HepG2 (cell line): ENCODE results near the gene POLR2H. TPM values are rescaled to one million over a fixed set of nuclear protein-coding genes. Genes with fewer than 3 reads are reported as not detected.
A peak's percentile ranks its signal among the peaks of the same experiment; 100 is the strongest.

Source experiments
- AKAP8 ChIP-seq: sonication (generic); formaldehyde crosslinking; IDR thresholded peaks from 2 replicates; pipeline ENCODE4 v1.5.1; 2020; ENCODE audit warnings: mild to moderate bottlenecking, missing genetic modification reagents
- DNMT1 ChIP-seq: sonication (generic); formaldehyde crosslinking; IDR thresholded peaks from 2 replicates; pipeline ENCODE4 v1.5.1; 2020; ENCODE audit warnings: mild to moderate bottlenecking, missing genetic modification reagents
- HES4 ChIP-seq: sonication (generic); formaldehyde crosslinking; IDR thresholded peaks from 2 replicates; pipeline ENCODE4 v1.9.0; 2021; ENCODE audit warnings: mild to moderate bottlenecking, missing genetic modification reagents, borderline replicate concordance
- KAT7 ChIP-seq: IDR thresholded peaks from 2 replicates; pipeline ENCODE4 v1.6.1; 2018; ENCODE audit warnings: borderline replicate concordance, missing compliant biosample characterization
- MED13 ChIP-seq: sonication (generic); formaldehyde crosslinking; IDR thresholded peaks from 2 replicates; pipeline ENCODE4 v1.5.0; 2020; ENCODE audit warnings: missing genetic modification reagents
- NFAT5 ChIP-seq: sonication (generic); formaldehyde crosslinking; IDR thresholded peaks from 2 replicates; pipeline ENCODE4 v1.4.0; 2020; ENCODE audit warnings: missing genetic modification reagents
- NFE2L2 ChIP-seq: fragments of 150-350 bp; IDR thresholded peaks from 2 replicates; pipeline ENCODE4 v1.6.1; 2014; ENCODE audit warnings: low read length
- NFIC ChIP-seq: IDR thresholded peaks from 2 replicates; pipeline ENCODE4 v1.6.1; 2012; ENCODE audit warnings: mild to moderate bottlenecking, low read length, inconsistent platforms
- NONO ChIP-seq, 2 experiments: fragments of 450-650 bp in 1 of 2; sonication (generic) in 1 of 2; formaldehyde crosslinking in 1 of 2; IDR thresholded peaks in 1 of 2; conservative IDR thresholded peaks in 1 of 2; 2 replicates each; pipeline versions ENCODE4 v1.6.1 to v1.8.0; 2017 to 2022; ENCODE audit warnings: mild to moderate bottlenecking in 1 of 2, missing genetic modification reagents in 1 of 2, moderate library complexity in 1 of 2
- SRY ChIP-seq: sonication (generic); formaldehyde crosslinking; IDR thresholded peaks from 2 replicates; pipeline ENCODE4 v1.8.0; 2022; ENCODE audit warnings: mild to moderate bottlenecking, missing genetic modification reagents
- TAF1 ChIP-seq: sonication (generic); formaldehyde crosslinking; IDR thresholded peaks from 2 replicates; pipeline ENCODE4 v1.4.0; 2020; ENCODE audit warnings: missing genetic modification reagents
- TOPORS ChIP-seq: sonication (generic); formaldehyde crosslinking; IDR thresholded peaks from 2 replicates; pipeline ENCODE4 v1.8.0; 2023; ENCODE audit warnings: mild to moderate bottlenecking, missing genetic modification reagents
- ZBTB7B ChIP-seq: sonication (generic); formaldehyde crosslinking; IDR thresholded peaks from 2 replicates; pipeline ENCODE4 v1.4.0; 2020; ENCODE audit warnings: missing genetic modification reagents
- ZFYVE20 ChIP-seq: sonication (generic); formaldehyde crosslinking; IDR thresholded peaks from 2 replicates; pipeline ENCODE4 v1.8.0; 2023; ENCODE audit warnings: low read depth, mild to moderate bottlenecking, moderate library complexity, missing genetic modification reagents, borderline replicate concordance
- ZNF513 ChIP-seq: sonication (generic); formaldehyde crosslinking; conservative IDR thresholded peaks from 2 replicates; pipeline ENCODE4 v1.5.0; 2020; ENCODE audit warnings: missing genetic modification reagents
- ZNF547 ChIP-seq: sonication (generic); formaldehyde crosslinking; IDR thresholded peaks from 2 replicates; pipeline ENCODE4 v1.5.1; 2020; ENCODE audit warnings: mild to moderate bottlenecking, missing genetic modification reagents
- ZNF577 ChIP-seq: sonication (generic); formaldehyde crosslinking; IDR thresholded peaks from 2 replicates; pipeline ENCODE4 v1.4.0; 2020; ENCODE audit warnings: mild to moderate bottlenecking, low read depth, missing genetic modification reagents, borderline replicate concordance
- ZNF607 ChIP-seq: sonication (generic); formaldehyde crosslinking; IDR thresholded peaks from 2 replicates; pipeline ENCODE4 v1.5.1; 2020; ENCODE audit warnings: missing genetic modification reagents, mild to moderate bottlenecking, borderline replicate concordance
- polyA plus RNA-seq, 8 experiments: library from polyadenylated mRNA; depleted of rRNA in 3 of 8; stranded (reverse) in 7 of 8; unstranded in 1 of 8; fragments of >200 nt; fragmentation: Illumina TruSeq in 4 of 8; extraction: Trizol in 4 of 8; gene quantifications; 2 replicates each; pipeline versions ENCODE4 v1.2.1 to v1.2.3, GENCODE V29; 2011 to 2016; ENCODE audit warnings: low read depth in 4 of 8, missing spikeins in 1 of 8, mixed read lengths in 1 of 8; ENCODE audit not compliant: insufficient read depth in 1 of 8
- total RNA-seq, 5 experiments: library from RNA; depleted of rRNA; stranded (reverse); fragments of >200 nt; fragmentation: Illumina TruSeq; extraction: Trizol; gene quantifications; 2 replicates each; pipeline ENCODE4 v1.2.3, GENCODE V29; 2016; ENCODE audit warnings: low read depth in 1 of 5
- TF ChIP-seq, protein P1 (sequence below): sonication (generic); formaldehyde crosslinking; IDR thresholded peaks from 2 replicates; pipeline ENCODE4 v1.4.0; 2020; ENCODE audit warnings: missing genetic modification reagents
- TF ChIP-seq, protein P2 (sequence below): sonication (generic); formaldehyde crosslinking; IDR thresholded peaks from 2 replicates; pipeline ENCODE4 v1.4.0; 2020; ENCODE audit warnings: missing genetic modification reagents

Gene POLR2H
- total and polyA plus RNA-seq, 2 of the 13 experiments (the other 11 are each of a cell fraction or from before 2014, with no cell fraction given), result 118 to 194 TPM

- peak; percentile 31; the same call in 1 of the 2 replicates for TF ChIP-seq ZNF547 (CRISPR knock-in tag)
- TF ChIP-seq, protein P1, sequence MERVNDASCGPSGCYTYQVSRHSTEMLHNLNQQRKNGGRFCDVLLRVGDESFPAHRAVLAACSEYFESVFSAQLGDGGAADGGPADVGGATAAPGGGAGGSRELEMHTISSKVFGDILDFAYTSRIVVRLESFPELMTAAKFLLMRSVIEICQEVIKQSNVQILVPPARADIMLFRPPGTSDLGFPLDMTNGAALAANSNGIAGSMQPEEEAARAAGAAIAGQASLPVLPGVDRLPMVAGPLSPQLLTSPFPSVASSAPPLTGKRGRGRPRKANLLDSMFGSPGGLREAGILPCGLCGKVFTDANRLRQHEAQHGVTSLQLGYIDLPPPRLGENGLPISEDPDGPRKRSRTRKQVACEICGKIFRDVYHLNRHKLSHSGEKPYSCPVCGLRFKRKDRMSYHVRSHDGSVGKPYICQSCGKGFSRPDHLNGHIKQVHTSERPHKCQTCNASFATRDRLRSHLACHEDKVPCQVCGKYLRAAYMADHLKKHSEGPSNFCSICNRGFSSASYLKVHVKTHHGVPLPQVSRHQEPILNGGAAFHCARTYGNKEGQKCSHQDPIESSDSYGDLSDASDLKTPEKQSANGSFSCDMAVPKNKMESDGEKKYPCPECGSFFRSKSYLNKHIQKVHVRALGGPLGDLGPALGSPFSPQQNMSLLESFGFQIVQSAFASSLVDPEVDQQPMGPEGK (CRISPR knock-in tag), result no peak
- TF ChIP-seq, protein P2, sequence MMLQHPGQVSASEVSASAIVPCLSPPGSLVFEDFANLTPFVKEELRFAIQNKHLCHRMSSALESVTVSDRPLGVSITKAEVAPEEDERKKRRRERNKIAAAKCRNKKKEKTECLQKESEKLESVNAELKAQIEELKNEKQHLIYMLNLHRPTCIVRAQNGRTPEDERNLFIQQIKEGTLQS, result no peak
- TF ChIP-seq KAT7, result peak; percentile 43; the same call in 1 of the 2 replicates
- no peak for TF ChIP-seq TOPORS
- peak; percentile 84; the same call in 1 of the 2 replicates for TF ChIP-seq HES4 (CRISPR knock-in tag)
- TF ChIP-seq MED13, result peak; percentile 25; the same call in 1 of the 2 replicates
- peak; percentile 26; the same call in 1 of the 2 replicates for TF ChIP-seq AKAP8
- TF ChIP-seq DNMT1, result 0 out of 2 replicates have a peak, but pooled peaks have one; percentile 28
- TF ChIP-seq NFAT5 (CRISPR knock-in tag), result peak; percentile 17; the same call in 1 of the 2 replicates
- no peak for TF ChIP-seq NONO (IDR thresholded peaks at IDR 0.05)
- TF ChIP-seq NONO (CRISPR knock-in tag; conservative IDR thresholded peaks at IDR 0.05), result no peak
- TF ChIP-seq ZNF513, result no peak
- no peak for TF ChIP-seq NFE2L2
- peak; percentile 12; the same call in 1 of the 2 replicates for TF ChIP-seq ZBTB7B (CRISPR knock-in tag)
- no peak for TF ChIP-seq ZFYVE20 (CRISPR knock-in tag)
- TF ChIP-seq NFIC, result no peak
- TF ChIP-seq SRY, result 0 out of 2 replicates have a peak, but pooled peaks have one; percentile 55
- TF ChIP-seq ZNF577 (CRISPR knock-in tag), result no peak
- TF ChIP-seq TAF1 (CRISPR knock-in tag), result peak; percentile 85; the same call in 1 of the 2 replicates
- no peak for TF ChIP-seq ZNF607 (CRISPR knock-in tag)
Observed at GRCh38 chr3:184360929-184361531, 480 bp upstream of the POLR2H start (continued).
